ENCODE results near the gene DRC7.

DNA sequence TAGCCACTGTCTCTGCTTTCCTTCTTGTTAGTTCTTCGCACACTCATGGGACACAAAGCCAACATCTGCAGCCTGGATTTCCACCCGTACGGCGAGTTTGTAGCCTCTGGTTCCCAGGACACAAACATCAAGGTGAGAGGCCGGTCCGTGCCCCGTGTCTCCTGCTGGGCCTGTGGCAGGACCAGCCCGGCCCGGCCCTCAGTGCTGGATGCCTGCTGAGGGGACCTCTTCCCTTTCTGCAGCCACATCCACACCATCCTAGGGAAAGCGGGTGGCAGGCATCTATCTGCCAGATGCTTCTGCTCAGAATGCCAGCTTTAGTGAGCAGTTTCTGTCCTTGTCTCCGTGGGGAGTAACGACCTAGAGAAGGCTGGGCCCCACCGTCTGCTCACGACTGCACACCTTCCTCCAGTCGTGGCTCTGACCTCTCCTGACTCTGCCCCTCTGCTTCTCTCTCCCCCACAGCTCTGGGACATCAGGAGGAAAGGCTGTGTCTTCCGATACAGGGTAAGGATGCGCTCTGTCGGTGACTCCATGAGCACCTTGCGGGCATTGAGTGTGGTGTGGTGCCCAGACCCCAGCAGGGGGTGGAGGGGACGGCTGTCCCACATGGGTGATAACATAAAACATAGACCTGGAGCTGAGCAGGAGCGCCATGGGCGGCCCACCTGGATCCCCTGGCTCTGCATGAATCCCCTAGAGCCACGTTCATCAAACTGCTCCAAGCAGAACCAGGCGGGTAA lies 56.4 kb downstream of the DRC7 start:
- TF ChIP-seq FOXP2 (optimal IDR thresholded peaks at IDR 0.05; ENCODE audit: borderline replicate concordance, extremely low read depth, extremely low read length, insufficient read depth) (no peak), POLR2AphosphoS5 (IDR thresholded peaks at IDR 0.05; ENCODE audit: low read depth, low read length) (no peak), SIN3A (IDR thresholded peaks at IDR 0.05; ENCODE audit: borderline replicate concordance, insufficient read depth, low read length) (no peak), TAF1 (IDR thresholded peaks at IDR 0.05; ENCODE audit: borderline replicate concordance, insufficient read depth, low read length) (no peak)
